K562 (cell line): Measurements from ENCODE around the gene CCDC167.

Experiments used
- CEBPB ChIP-seq: fragments of 450-650 bp; IDR thresholded peaks from 2 replicates; pipeline ENCODE4 v1.6.1; 2016; ENCODE audit warnings: missing genetic modification characterization, missing compliant biosample characterization
- POLR2A ChIP-seq: fragments of 450-650 bp; conservative IDR thresholded peaks from 2 replicates; pipeline ENCODE4 v1.6.1; 2016
- POLR2AphosphoS5 ChIP-seq: IDR thresholded peaks from 2 replicates; pipeline ENCODE4 v1.6.1; 2011; ENCODE audit warnings: mild to moderate bottlenecking, low read depth, low read length, moderate library complexity; ENCODE audit not compliant: control insufficient read depth, insufficient read depth
- RBM15 ChIP-seq: fragments of 200-400 bp; formaldehyde crosslinking; IDR thresholded peaks from 2 replicates; pipeline ENCODE4 v1.6.1; 2018; ENCODE audit warnings: mild to moderate bottlenecking, low read length, moderate library complexity; ENCODE audit not compliant: insufficient read depth

GRCh38 chr6:37463110-37463509, 36.6 kb downstream of the CCDC167 start:
- TF ChIP-seq POLR2A (no peak), CEBPB (tag) (no peak), RBM15 (no peak), POLR2AphosphoS5 (no peak)
